Stimulated activated CD4-positive, alpha-beta T cell treated with anti-CD3 and anti-CD28 coated beads, Interleukin-1b, Interleukin-23, amount 100 ng/mL, for 1 hour (primary cell): ENCODE measurements around the gene MTHFR.

Source experiments
- DNase-seq, 2 donors: peaks; one replicate each; pipeline ENCODE4 v3.0.0-alpha.2; 2020; ENCODE audit warnings: low read depth in 2 of 2

The MTHFR gene

GRCh38 chr1:11797525-11798216, 8.1 kb downstream of the MTHFR start:
- DNase-seq, result no peak

GRCh38 chr1:11796036-11796828, 9.5 kb downstream of the MTHFR start:
- DNase-seq, result no peak

- DNase-seq, result no peak
Measured at GRCh38 chr1:11795238-11795890, 10.4 kb downstream of the MTHFR start.

- DNase-seq, result no peak
Measured at GRCh38 chr1:11794446-11795237, 11.1 kb downstream of the MTHFR start.

GRCh38 chr1:11793819-11794218, 11.9 kb downstream of the MTHFR start:
- DNase-seq, result no peak

- DNase-seq, result no peak
Measured at GRCh38 chr1:11792106-11792505, 13.7 kb downstream of the MTHFR start.

GRCh38 chr1:11790880-11791715, 14.7 kb downstream of the MTHFR start:
- DNase-seq, result no peak

GRCh38 chr1:11790101-11790879, 15.5 kb downstream of the MTHFR start:
- no peak for DNase-seq

- no peak for DNase-seq
Measured at GRCh38 chr1:11789126-11790067, 16.4 kb downstream of the MTHFR start.

- DNase-seq, result no peak
Measured at GRCh38 chr1:11788549-11789053, 17.2 kb downstream of the MTHFR start.

- no peak for DNase-seq
Measured at GRCh38 chr1:11787804-11788436, 17.8 kb downstream of the MTHFR start.

GRCh38 chr1:11787251-11787803, 18.4 kb downstream of the MTHFR start:
- DNase-seq, result no peak

GRCh38 chr1:11786168-11786567, 19.6 kb downstream of the MTHFR start:
- DNase-seq, result no peak

GRCh38 chr1:11784993-11785769, 20.6 kb downstream of the MTHFR start:
- DNase-seq, result no peak

- no peak for DNase-seq
Measured at GRCh38 chr1:11784256-11784992, 21.3 kb downstream of the MTHFR start.

GRCh38 chr1:11783556-11783955, 22.2 kb downstream of the MTHFR start:
- no peak for DNase-seq
